Neuronal stem cell (in vitro differentiated cells): ENCODE data around the gene DOK4.
A peak's percentile ranks its signal among the peaks of the same experiment; 100 is the strongest.

Experiments used
- DNase-seq: peaks from one replicate; pipeline ENCODE4 v3.0.0-alpha.2; 2013; ENCODE audit warnings: low spot score
- H2AFZ ChIP-seq: one replicate; pipeline ENCODE4 v1.6.1; 2013; ENCODE audit warnings: mild to moderate bottlenecking, low read length, inconsistent platforms
- H2AK5ac ChIP-seq: 2 replicates; pipeline ENCODE4 v1.6.1; 2013; ENCODE audit warnings: low read depth, mild to moderate bottlenecking, inconsistent platforms, low read length, moderate library complexity, mixed read lengths
- H2BK120ac ChIP-seq: 2 replicates; pipeline ENCODE4 v1.6.1; 2013; ENCODE audit warnings: low read depth, mild to moderate bottlenecking, inconsistent platforms, low read length, moderate library complexity, mixed read lengths
- H2BK12ac ChIP-seq: one replicate; pipeline ENCODE4 v1.6.1; 2013; ENCODE audit warnings: low read length, inconsistent platforms
- H2BK15ac ChIP-seq: 2 replicates; pipeline ENCODE4 v1.6.1; 2013; ENCODE audit warnings: mild to moderate bottlenecking, low read length, inconsistent platforms, mixed read lengths
- H2BK5ac ChIP-seq: one replicate; pipeline ENCODE4 v1.6.1; 2013; ENCODE audit warnings: inconsistent platforms, mild to moderate bottlenecking, low read length, moderate library complexity
- H3K14ac ChIP-seq: one replicate; pipeline ENCODE4 v1.6.1; 2013; ENCODE audit warnings: low read length, inconsistent platforms
- H3K18ac ChIP-seq: 2 replicates; pipeline ENCODE4 v1.6.1; 2013; ENCODE audit warnings: low read length, inconsistent platforms
- H3K23ac ChIP-seq: 2 replicates; pipeline ENCODE4 v1.6.1; 2013; ENCODE audit warnings: low read depth, mild to moderate bottlenecking, mixed read lengths, low read length, inconsistent platforms; ENCODE audit not compliant: poor library complexity
- H3K27ac ChIP-seq: replicated peaks from 3 replicates; pipeline ENCODE4 v1.5.1; 2013; ENCODE audit warnings: low read length, inconsistent platforms
- H3K27me3 ChIP-seq, 3 experiments: 2 replicates each; pipeline ENCODE4 v1.6.1; 2013; ENCODE audit warnings: low read length in 3 of 3, mild to moderate bottlenecking in 2 of 3, inconsistent platforms in 1 of 3, low read depth in 1 of 3, mixed read lengths in 1 of 3, moderate library complexity in 1 of 3; ENCODE audit not compliant: control insufficient read depth in 3 of 3, insufficient read depth in 3 of 3
- H3K36me3 ChIP-seq, 2 donors: replicated peaks in 1 of 2; 2 replicates each; pipeline ENCODE4 v1.6.1; 2013; ENCODE audit warnings: low read length in 2 of 2; ENCODE audit not compliant: control insufficient read depth in 2 of 2, insufficient read depth in 2 of 2
- H3K4ac ChIP-seq: 2 replicates; pipeline ENCODE4 v1.6.1; 2013; ENCODE audit warnings: inconsistent platforms, mild to moderate bottlenecking, low read length, moderate library complexity
- H3K4me1 ChIP-seq, 2 donors: 1 replicate in 1 of 2; 2 replicates in 1 of 2; pipeline ENCODE4 v1.6.1; 2013; ENCODE audit warnings: low read length in 2 of 2, low read depth in 1 of 2; ENCODE audit not compliant: control insufficient read depth in 2 of 2, insufficient read depth in 1 of 2
- H3K4me2 ChIP-seq: one replicate; pipeline ENCODE4 v1.6.1; 2013; ENCODE audit warnings: mild to moderate bottlenecking, low read length, inconsistent platforms; ENCODE audit not compliant: insufficient read depth, poor library complexity, severe bottlenecking
- H3K4me3 ChIP-seq, 2 donors: 2 replicates each; pipeline ENCODE4 v1.5.1; 2013; ENCODE audit warnings: low read length in 2 of 2, mild to moderate bottlenecking in 2 of 2, inconsistent platforms in 1 of 2, moderate library complexity in 1 of 2
- H3K79me1 ChIP-seq: one replicate; pipeline ENCODE4 v1.6.1; 2013; ENCODE audit warnings: low read depth, mild to moderate bottlenecking, inconsistent platforms, low read length, moderate library complexity
- H3K9ac ChIP-seq: one replicate; pipeline ENCODE4 v1.6.1; 2013; ENCODE audit warnings: mild to moderate bottlenecking, low read depth, low read length, inconsistent platforms; ENCODE audit not compliant: poor library complexity
- H3K9me3 ChIP-seq, 2 donors: replicated peaks in 1 of 2; 2 replicates each; pipeline versions ENCODE3 to v1.6.1; 2013; ENCODE audit warnings: low read length in 2 of 2, mild to moderate bottlenecking in 2 of 2, inconsistent platforms in 1 of 2, low read depth in 1 of 2, mixed read lengths in 1 of 2, moderate library complexity in 1 of 2; ENCODE audit not compliant: control insufficient read depth in 2 of 2, insufficient read depth in 1 of 2
- H4K8ac ChIP-seq: one replicate; pipeline ENCODE4 v1.6.1; 2013; ENCODE audit warnings: low read depth, mild to moderate bottlenecking, inconsistent platforms, low read length, moderate library complexity
- H4K91ac ChIP-seq: one replicate; pipeline ENCODE4 v1.6.1; 2013; ENCODE audit warnings: low read length, low read depth, mild to moderate bottlenecking, inconsistent platforms; ENCODE audit not compliant: poor library complexity
- WGBS, 2 donors: extraction: QIAGEN DNeasy Blood & Tissue Kit; methylation state at CpG; one replicate each; pipeline ENCODE4 v1.1.7; 2013; ENCODE audit warnings: missing lambda C conversion rate in 2 of 2, mixed read lengths in 1 of 2; ENCODE audit not compliant: insufficient read length in 2 of 2, insufficient replicate concordance in 1 of 2; ENCODE audit errors: extremely low coverage in 2 of 2; 5-methylcytosine and 5-hydroxymethylcytosine counted together

DOK4 gene

GRCh38 chr16:57475711-57476339, 10.5 kb downstream of the DOK4 start:
- H3K4ac ChIP-seq, result no peak overlapping the region
- H3K4me3 ChIP-seq, result no peak overlapping the region
- no peaks in the 10 kb centered on the region for H3K27me3 ChIP-seq
- no peak overlapping the region for H3K14ac ChIP-seq
- H3K36me3 ChIP-seq, result peaks cover 27 to 32% of the 10 kb centered on the region in 2 donors
- no peak overlapping the region for H2BK15ac ChIP-seq
- H2BK120ac ChIP-seq, result no peak overlapping the region
- no peak overlapping the region for H2AK5ac ChIP-seq
- no peak overlapping the region for H4K91ac ChIP-seq
- no peak overlapping the region for H2BK12ac ChIP-seq
- DNase-seq, result no peak
- peaks cover 33 to 35% of the 10 kb centered on the region in 2 donors for H3K4me1 ChIP-seq
- H3K4me2 ChIP-seq, result no peak overlapping the region
- H4K8ac ChIP-seq, result no peak overlapping the region
- peak overlapping the region; percentile 62 for H2BK5ac ChIP-seq
- H3K18ac ChIP-seq, result peak overlapping the region; percentile 6
- WGBS, 2 donors, result no CpG with 5 or more reads among the region's 12 CpGs
- no peak overlapping the region for H3K9ac ChIP-seq
- H3K9me3 ChIP-seq, result no peaks in the 10 kb centered on the region
- H2AFZ ChIP-seq, result peak overlapping the region; percentile 57
- H3K23ac ChIP-seq, result no peak overlapping the region
- H3K27ac ChIP-seq, result peak overlapping the region; percentile 3
- peaks cover 4% of the 10 kb centered on the region for H3K79me1 ChIP-seq

GRCh38 chr16:57474671-57475661, 11.3 kb downstream of the DOK4 start:
- Histone ChIP-seq H3K4me3 (no peak overlapping the region), H4K8ac (no peak overlapping the region), H3K27ac (no peak overlapping the region), H3K14ac (no peak overlapping the region), H3K4me2 (no peak overlapping the region), H3K18ac (peak overlapping the region; percentile 8), H3K36me3 (peaks cover 35 to 41% of the 10 kb centered on the region in 2 donors), H3K4ac (peak overlapping the region; percentile 80), H3K27me3 (no peaks in the 10 kb centered on the region), H2BK15ac (no peak overlapping the region), H3K79me1 (peaks cover 4% of the 10 kb centered on the region), H2BK120ac (no peak overlapping the region), H3K23ac (peak overlapping the region; percentile 89), H2BK5ac (no peak overlapping the region), H2BK12ac (no peak overlapping the region), H3K9me3 (no peaks in the 10 kb centered on the region), H2AFZ (no peak overlapping the region), H4K91ac (no peak overlapping the region), H2AK5ac (no peak overlapping the region), H3K9ac (peak overlapping the region; percentile 15), H3K4me1 (peaks cover 28 to 30% of the 10 kb centered on the region in 2 donors)
- DNase-seq, result no peak
- no CpG with 5 or more reads among the region's 30 CpGs for WGBS, 2 donors

GRCh38 chr16:57473906-57474305, 12.4 kb downstream of the DOK4 start:
- no peak overlapping the region for H2BK12ac ChIP-seq
- H2AFZ ChIP-seq, result no peak overlapping the region
- H3K9ac ChIP-seq, result peak overlapping the region; percentile 35
- no peak overlapping the region for H3K14ac ChIP-seq
- H4K91ac ChIP-seq, result no peak overlapping the region
- peaks cover 4% of the 10 kb centered on the region for H3K79me1 ChIP-seq
- no peaks in the 10 kb centered on the region for H3K27me3 ChIP-seq
- H2AK5ac ChIP-seq, result no peak overlapping the region
- DNase-seq, result no peak
- H3K27ac ChIP-seq, result no peak overlapping the region
- WGBS, 2 donors, result no CpG with 5 or more reads among the region's 8 CpGs
- no peak overlapping the region for H3K23ac ChIP-seq
- no peak overlapping the region for H3K4me3 ChIP-seq
- no peak overlapping the region for H2BK5ac ChIP-seq
- no peak overlapping the region for H3K18ac ChIP-seq
- no peak overlapping the region for H3K4ac ChIP-seq
- H3K4me2 ChIP-seq, result no peak overlapping the region
- H2BK15ac ChIP-seq, result no peak overlapping the region
- H3K36me3 ChIP-seq, result peaks cover 46 to 51% of the 10 kb centered on the region in 2 donors
- no peak overlapping the region for H2BK120ac ChIP-seq
- H4K8ac ChIP-seq, result no peak overlapping the region
- peaks cover 22% of the 10 kb centered on the region in 2 donors for H3K4me1 ChIP-seq
- H3K9me3 ChIP-seq, result no peaks in the 10 kb centered on the region
